H1 (cell line): Measurements from ENCODE around the gene ST3GAL3. TPM values are rescaled to one million over a fixed set of nuclear protein-coding genes. Genes with fewer than 3 reads are reported as not detected.

Experiments
- ASH2L ChIP-seq: fragments of 200-600, 300-600 bp; sonication (generic); IDR thresholded peaks from one replicate; pipeline ENCODE4 v1.7.1; 2017; ENCODE audit warnings: low read length
- ATF3 ChIP-seq: IDR thresholded peaks from 2 replicates; pipeline ENCODE4 v1.6.1; 2011; ENCODE audit warnings: low read depth, mild to moderate bottlenecking, low read length; ENCODE audit not compliant: insufficient read depth
- CHD2 ChIP-seq: IDR thresholded peaks from 2 replicates; pipeline ENCODE4 v1.6.1; 2012; ENCODE audit warnings: low read length, improper control_type of control experiment
- CREB1 ChIP-seq: IDR thresholded peaks from 2 replicates; pipeline ENCODE4 v1.6.1; 2012; ENCODE audit warnings: inconsistent platforms
- E2F6 ChIP-seq: IDR thresholded peaks from 2 replicates; pipeline ENCODE4 v1.6.1; 2012; ENCODE audit warnings: inconsistent platforms
- HDAC6 ChIP-seq: IDR thresholded peaks from one replicate; pipeline ENCODE4 v1.7.1; 2012; ENCODE audit warnings: low read depth, mild to moderate bottlenecking, inconsistent platforms, low read length, moderate library complexity
- MAFK ChIP-seq: IDR thresholded peaks from 2 replicates; pipeline ENCODE4 v1.6.1; 2012; ENCODE audit warnings: low read depth, mild to moderate bottlenecking, improper control_type of control experiment, low read length
- MAX ChIP-seq: IDR thresholded peaks from 2 replicates; pipeline ENCODE4 v1.6.1; 2012; ENCODE audit warnings: inconsistent platforms
- NANOG ChIP-seq: IDR thresholded peaks from 2 replicates; pipeline ENCODE4 v1.6.1; 2011; ENCODE audit warnings: low read length, low read depth, mild to moderate bottlenecking, inconsistent platforms; ENCODE audit not compliant: insufficient read depth, poor library complexity, severe bottlenecking
- POLR2AphosphoS5 ChIP-seq: IDR thresholded peaks from 2 replicates; pipeline ENCODE4 v1.6.1; 2011; ENCODE audit warnings: low read depth, low read length
- RAD21 ChIP-seq, 2 experiments: IDR thresholded peaks in 1 of 2; conservative IDR thresholded peaks in 1 of 2; 2 replicates each; pipeline ENCODE4 v1.6.1; 2011; ENCODE audit warnings: low read depth in 2 of 2, low read length in 2 of 2, improper control_type of control experiment in 1 of 2, inconsistent platforms in 1 of 2, mild to moderate bottlenecking in 1 of 2, moderate library complexity in 1 of 2
- RBBP5 ChIP-seq: IDR thresholded peaks from 2 replicates; pipeline ENCODE4 v1.7.1; 2012; ENCODE audit warnings: low read depth, mild to moderate bottlenecking, inconsistent platforms, low read length, moderate library complexity, borderline replicate concordance
- RNF2 ChIP-seq: fragments of 200-900, 300-1000 bp; sonication (generic); IDR thresholded peaks from 2 replicates; pipeline ENCODE4 v1.7.1; 2016; ENCODE audit warnings: borderline replicate concordance, low read depth, mild to moderate bottlenecking, antibody characterized with exemption, low read length; ENCODE audit not compliant: poor library complexity, severe bottlenecking; ENCODE audit errors: missing control alignments
- SIN3A ChIP-seq, 2 experiments: IDR thresholded peaks in 1 of 2; conservative IDR thresholded peaks in 1 of 2; 2 replicates each; pipeline ENCODE4 v1.6.1; 2011 to 2012; ENCODE audit warnings: low read length in 2 of 2, improper control_type of control experiment in 1 of 2, low read depth in 1 of 2, mild to moderate bottlenecking in 1 of 2
- SP2 ChIP-seq: IDR thresholded peaks from 2 replicates; pipeline ENCODE4 v1.6.1; 2012; ENCODE audit warnings: mild to moderate bottlenecking, low read length, inconsistent platforms
- SP4 ChIP-seq: IDR thresholded peaks from 2 replicates; pipeline ENCODE4 v1.6.1; 2012; ENCODE audit warnings: low read length, inconsistent platforms
- TAF1 ChIP-seq: IDR thresholded peaks from 2 replicates; pipeline ENCODE4 v1.6.1; 2011; ENCODE audit warnings: mild to moderate bottlenecking, low read depth, low read length
- TBP ChIP-seq: IDR thresholded peaks from 2 replicates; pipeline ENCODE4 v1.6.1; 2011; ENCODE audit warnings: low read depth, low read length, improper control_type of control experiment
- USF2 ChIP-seq: IDR thresholded peaks from 2 replicates; pipeline ENCODE4 v1.6.1; 2011; ENCODE audit warnings: low read length, improper control_type of control experiment
- YY1 ChIP-seq: IDR thresholded peaks from 2 replicates; pipeline ENCODE4 v1.6.1; 2011; ENCODE audit warnings: low read depth, mild to moderate bottlenecking, low read length
- ZNF274 ChIP-seq: IDR thresholded peaks from 2 replicates; pipeline ENCODE4 v1.7.0; 2012; ENCODE audit warnings: low read length, borderline replicate concordance; ENCODE audit errors: extremely low read depth
- polyA plus RNA-seq, 7 experiments: library from polyadenylated mRNA; depleted of rRNA in 3 of 7; stranded (reverse) in 5 of 7; unstranded in 2 of 7; fragments of >200 nt in 5 of 7; fragments of 200-250 nt in 2 of 7; gene quantifications; 1 replicate in 5 of 7; 2 replicates in 1 of 7; 4 replicates in 1 of 7; pipeline versions ENCODE4 v1.2.1 to v1.2.3, GENCODE V29; 2011 to 2013; ENCODE audit warnings: missing spikeins in 2 of 7, mixed read lengths in 2 of 7
- total RNA-seq: library from RNA; stranded (reverse); fragmentation: NEBNext Ultra II Directional; extraction: Animal tissue kit (Norgen Biotek cat#: 25700); gene quantifications from 2 replicates; pipeline ENCODE4 v1.2.1, GENCODE V29; 2021

ST3GAL3 gene
- total and polyA plus RNA-seq, 2 of the 8 experiments (the other 6 are each of a cell fraction or from before 2014, with no cell fraction given), result 6.8 to 7.0 TPM

- TF ChIP-seq E2F6 (no peak), CHD2 (no peak), MAFK (no peak), HDAC6 (no peak), TAF1 (no peak), RBBP5 (peak; percentile 62; the same call in 1 of the 2 replicates), RNF2 (no peak), SP2 (no peak), POLR2AphosphoS5 (no peak), TBP (peak; percentile 38; the same call in 1 of the 2 replicates), RAD21 (IDR thresholded peaks at IDR 0.05 in 1 of 2, conservative IDR thresholded peaks at IDR 0.05 in 1 of 2; ENCODE audit: low read depth in 2 of 2, low read length in 2 of 2) (peak; percentile 18 to 32; a peak in 2 of 4 replicates), ZNF274 (no peak), SIN3A (conservative IDR thresholded peaks at IDR 0.05 in 1 of 2, IDR thresholded peaks at IDR 0.05 in 1 of 2; ENCODE audit: low read depth in 1 of 2, low read length in 2 of 2) (peak in 1 of 2 experiments; percentile 45; a peak in 1 of 4 replicates), USF2 (no peak), ATF3 (no peak), YY1 (no peak), SP4 (no peak), ASH2L (no peak), CREB1 (no peak), NANOG (no peak), MAX (no peak)
Measured at GRCh38 chr1:43936431-43937151, 229.3 kb downstream of the ST3GAL3 start (continued).
